SK-N-SH treated with all-trans-retinoic acid at 6 μM for 48 hours (cell line): ENCODE results near the gene BATF2.

ENCODE experiments used
- BACH2 ChIP-seq: fragments of 250-450 bp; sonication (Bioruptor Pico); IDR thresholded peaks from 2 replicates; pipeline ENCODE4 v1.9.0; 2021; ENCODE audit warnings: mild to moderate bottlenecking, borderline replicate concordance
- TF ChIP-seq, protein P1 (sequence below): fragments of 250-450 bp; sonication (Bioruptor Pico); IDR thresholded peaks from 2 replicates; pipeline ENCODE4 v1.5.1; 2020; ENCODE audit warnings: low read depth, mild to moderate bottlenecking, moderate library complexity
- TF ChIP-seq, protein P2 (sequence below): fragments of 250-450 bp; sonication (Bioruptor Pico); IDR thresholded peaks from 2 replicates; pipeline ENCODE4 v1.5.1; 2021; ENCODE audit warnings: mild to moderate bottlenecking, moderate library complexity

DNA sequence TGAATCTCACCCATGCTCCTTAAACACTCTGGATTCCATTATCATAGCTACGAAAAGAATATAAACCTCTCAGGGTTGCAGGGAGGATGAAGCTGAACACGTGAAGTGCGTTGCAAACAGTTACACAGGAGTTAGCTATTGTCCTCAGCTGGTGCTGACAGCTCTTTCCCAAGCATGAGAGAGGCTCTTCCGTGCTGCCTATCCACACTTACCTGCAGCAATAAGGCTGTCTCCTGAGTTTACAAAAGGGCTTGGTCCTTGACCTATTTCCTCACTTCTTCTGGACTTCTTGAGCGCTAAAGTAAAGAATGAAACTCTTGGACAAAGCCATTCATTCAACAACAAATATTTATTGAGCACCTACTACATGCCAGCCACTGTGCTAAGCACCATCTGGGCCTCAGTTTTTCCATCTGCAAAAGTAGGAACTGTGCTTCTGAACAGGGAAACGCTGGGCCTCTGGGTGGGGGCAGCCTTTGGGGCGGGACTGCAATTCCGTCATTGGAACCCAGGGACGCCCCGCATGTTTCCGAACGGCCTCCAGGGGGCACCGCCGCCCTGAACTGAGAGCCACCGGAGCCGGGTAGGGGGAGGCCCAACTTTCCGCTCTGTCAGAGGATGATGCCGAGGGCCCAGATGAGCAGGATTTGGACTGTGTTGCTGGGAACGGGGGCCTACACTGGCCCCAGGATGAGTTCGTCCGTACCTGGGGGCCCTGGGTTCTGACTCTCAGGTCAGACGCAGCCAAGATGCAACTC is 16.5 kb upstream of the BATF2 start:
- TF ChIP-seq BACH2 (CRISPR knock-in tag) = no peak
- TF ChIP-seq, protein P1, sequence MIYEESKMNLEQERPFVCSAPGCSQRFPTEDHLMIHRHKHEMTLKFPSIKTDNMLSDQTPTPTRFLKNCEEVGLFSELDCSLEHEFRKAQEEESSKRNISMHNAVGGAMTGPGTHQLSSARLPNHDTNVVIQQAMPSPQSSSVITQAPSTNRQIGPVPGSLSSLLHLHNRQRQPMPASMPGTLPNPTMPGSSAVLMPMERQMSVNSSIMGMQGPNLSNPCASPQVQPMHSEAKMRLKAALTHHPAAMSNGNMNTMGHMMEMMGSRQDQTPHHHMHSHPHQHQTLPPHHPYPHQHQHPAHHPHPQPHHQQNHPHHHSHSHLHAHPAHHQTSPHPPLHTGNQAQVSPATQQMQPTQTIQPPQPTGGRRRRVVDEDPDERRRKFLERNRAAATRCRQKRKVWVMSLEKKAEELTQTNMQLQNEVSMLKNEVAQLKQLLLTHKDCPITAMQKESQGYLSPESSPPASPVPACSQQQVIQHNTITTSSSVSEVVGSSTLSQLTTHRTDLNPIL = no peak
- TF ChIP-seq, protein P2, sequence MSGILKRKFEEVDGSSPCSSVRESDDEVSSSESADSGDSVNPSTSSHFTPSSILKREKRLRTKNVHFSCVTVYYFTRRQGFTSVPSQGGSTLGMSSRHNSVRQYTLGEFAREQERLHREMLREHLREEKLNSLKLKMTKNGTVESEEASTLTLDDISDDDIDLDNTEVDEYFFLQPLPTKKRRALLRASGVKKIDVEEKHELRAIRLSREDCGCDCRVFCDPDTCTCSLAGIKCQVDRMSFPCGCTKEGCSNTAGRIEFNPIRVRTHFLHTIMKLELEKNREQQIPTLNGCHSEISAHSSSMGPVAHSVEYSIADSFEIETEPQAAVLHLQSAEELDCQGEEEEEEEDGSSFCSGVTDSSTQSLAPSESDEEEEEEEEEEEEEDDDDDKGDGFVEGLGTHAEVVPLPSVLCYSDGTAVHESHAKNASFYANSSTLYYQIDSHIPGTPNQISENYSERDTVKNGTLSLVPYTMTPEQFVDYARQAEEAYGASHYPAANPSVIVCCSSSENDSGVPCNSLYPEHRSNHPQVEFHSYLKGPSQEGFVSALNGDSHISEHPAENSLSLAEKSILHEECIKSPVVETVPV (CRISPR knock-in tag) = no peak
